Erythroblast (primary cell): ENCODE data around the gene KAZN.

Experiments used
- GATA1 ChIP-seq: IDR thresholded peaks from 2 replicates; pipeline ENCODE4 v1.6.1; 2011; ENCODE audit warnings: low read depth, mild to moderate bottlenecking, control low read depth, low read length, moderate library complexity
- POLR2A ChIP-seq: IDR thresholded peaks from 2 replicates; pipeline ENCODE4 v1.6.1; 2011; ENCODE audit warnings: mild to moderate bottlenecking, low read length

DNA sequence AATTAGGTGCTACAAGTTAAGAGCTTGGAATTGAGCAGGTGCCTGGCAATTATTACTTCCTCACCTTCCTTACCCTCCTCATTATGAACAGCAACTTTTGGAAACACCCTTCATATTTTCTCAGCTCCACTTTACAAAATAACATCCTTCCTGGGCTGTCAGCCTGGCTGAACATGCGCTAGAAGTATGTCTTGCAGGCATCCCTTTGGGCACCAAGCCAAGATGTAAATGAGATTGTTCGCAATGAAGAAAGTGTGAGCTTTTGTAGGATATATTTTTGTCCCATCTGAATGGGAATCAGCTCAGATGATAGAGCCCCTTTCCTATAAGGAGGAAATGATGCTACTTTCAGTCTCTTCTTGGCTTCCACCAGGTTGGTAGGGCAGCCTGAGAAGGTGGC, 245.9 kb downstream of the KAZN start:
- no peak for TF ChIP-seq POLR2A
- no peak for TF ChIP-seq GATA1
